Panc1 (cell line): ENCODE results near the gene SLC11A1. TPM values are rescaled to one million over a fixed set of nuclear protein-coding genes. Genes with fewer than 3 reads are reported as not detected.

Experiments used
- ATAC-seq: fragments of 200-7000 bp; cut with Tn5 transposase; 2 replicates; pipeline ENCODE4 v1.9.1; 2020; ENCODE audit warnings: mild to moderate bottlenecking, moderate library complexity
- BruUV-seq: library from RNA; stranded (reverse); fragments of 400-500 nt; replicated peaks from 2 replicates; lab custom pipeline; 2021; lab: Mats Ljungman, UMichigan
- CTCF ChIA-PET: fragments of 300-600 bp; sonication (Branson Sonifier 250); formaldehyde crosslinking; loops from one replicate; lab custom pipeline; 2022; ENCODE audit warnings: antibody characterized with exemption; lab: Charles Lee
- POLR2A ChIA-PET: fragments of 300-600 bp; sonication (Branson Sonifier 250); formaldehyde crosslinking; loops from one replicate; lab custom pipeline; 2022; ENCODE audit warnings: antibody characterized with exemption; lab: Charles Lee
- DNase-seq: peaks from one replicate; pipeline ENCODE4 v3.0.0-alpha.2; 2010; ENCODE audit warnings: low read depth, low spot score
- H3K27ac ChIP-seq: 2 replicates; pipeline ENCODE4 v1.5.1; 2011; ENCODE audit warnings: mild to moderate bottlenecking, low read length, inconsistent platforms
- H3K27me3 ChIP-seq: fragments of 200-500 bp; sonication (Bioruptor generic); 2 replicates; pipeline ENCODE4 v1.6.0; 2014; ENCODE audit warnings: low read length, inconsistent platforms; ENCODE audit not compliant: control insufficient read depth, insufficient read depth
- H3K36me3 ChIP-seq: fragments of 200-500 bp; sonication (Bioruptor generic); 2 replicates; pipeline ENCODE4 v1.5.1; 2014; ENCODE audit warnings: inconsistent platforms, mild to moderate bottlenecking, low read length, moderate library complexity; ENCODE audit not compliant: control insufficient read depth, insufficient read depth
- H3K4me1 ChIP-seq: 2 replicates; pipeline ENCODE4 v1.5.1; 2011; ENCODE audit warnings: inconsistent platforms, mild to moderate bottlenecking, low read length, moderate library complexity; ENCODE audit not compliant: control insufficient read depth, insufficient read depth
- H3K4me3 ChIP-seq, 2 experiments: 2 replicates each; pipeline ENCODE4 v1.5.1; 2011 to 2012; ENCODE audit warnings: low read depth in 2 of 2, low read length in 2 of 2, mild to moderate bottlenecking in 2 of 2, inconsistent platforms in 1 of 2, moderate library complexity in 1 of 2
- H3K9me3 ChIP-seq: fragments of 200-500 bp; sonication (Bioruptor generic); 2 replicates; pipeline ENCODE4 v1.5.1; 2014; ENCODE audit warnings: low read depth, mild to moderate bottlenecking, inconsistent platforms, low read length, moderate library complexity; ENCODE audit not compliant: control insufficient read depth, insufficient read depth
- POLR2AphosphoS5 ChIP-seq: IDR thresholded peaks from 2 replicates; pipeline ENCODE4 v1.6.1; 2012; ENCODE audit warnings: mild to moderate bottlenecking, low read depth, low read length, moderate library complexity
- SIN3A ChIP-seq: IDR thresholded peaks from 2 replicates; pipeline ENCODE4 v1.6.1; 2012; ENCODE audit warnings: low read depth, mild to moderate bottlenecking, low read length, moderate library complexity, borderline replicate concordance; ENCODE audit not compliant: insufficient read depth
- TCF7L2 ChIP-seq: IDR thresholded peaks from 2 replicates; pipeline ENCODE4 v1.6.1; 2011; ENCODE audit warnings: mild to moderate bottlenecking, low read depth, low read length, inconsistent platforms
- in situ Hi-C: cut with HindIII; loops from 2 replicates; pipeline ENCODE4 v1.10.0; 2016; ENCODE audit warnings: low sequenced_read_pairs, low pct_unique_long_range_greater_than_20kb
- intact Hi-C: fragments of 100-400 bp; cut with micrococcal nuclease; formaldehyde crosslinking; loops from one replicate; pipeline ENCODE4 v1.10.0; 2022; ENCODE audit not compliant: unreplicated experiment
- total RNA-seq: library from RNA; stranded (reverse); gene quantifications from one replicate; pipeline ENCODE4 v1.2.1, GENCODE V29; 2021; ENCODE audit not compliant: unreplicated experiment
- TF ChIP-seq, protein P1 (sequence below), 2 experiments: IDR thresholded peaks; 2 replicates each; pipeline ENCODE4 v1.6.1; 2011 to 2012; ENCODE audit warnings: low read depth in 2 of 2, control low read depth in 1 of 2, low read length in 1 of 2, mild to moderate bottlenecking in 1 of 2, moderate library complexity in 1 of 2; ENCODE audit not compliant: insufficient read depth in 1 of 2
- TF ChIP-seq, protein P2 (sequence below): fragments of 450-650 bp; IDR thresholded peaks from 2 replicates; pipeline ENCODE4 v1.5.1; 2017; ENCODE audit warnings: mild to moderate bottlenecking

Gene SLC11A1
- total RNA-seq, 1 experiment from 2014 or later, result 0.31 TPM

- TF ChIP-seq, protein P1, sequence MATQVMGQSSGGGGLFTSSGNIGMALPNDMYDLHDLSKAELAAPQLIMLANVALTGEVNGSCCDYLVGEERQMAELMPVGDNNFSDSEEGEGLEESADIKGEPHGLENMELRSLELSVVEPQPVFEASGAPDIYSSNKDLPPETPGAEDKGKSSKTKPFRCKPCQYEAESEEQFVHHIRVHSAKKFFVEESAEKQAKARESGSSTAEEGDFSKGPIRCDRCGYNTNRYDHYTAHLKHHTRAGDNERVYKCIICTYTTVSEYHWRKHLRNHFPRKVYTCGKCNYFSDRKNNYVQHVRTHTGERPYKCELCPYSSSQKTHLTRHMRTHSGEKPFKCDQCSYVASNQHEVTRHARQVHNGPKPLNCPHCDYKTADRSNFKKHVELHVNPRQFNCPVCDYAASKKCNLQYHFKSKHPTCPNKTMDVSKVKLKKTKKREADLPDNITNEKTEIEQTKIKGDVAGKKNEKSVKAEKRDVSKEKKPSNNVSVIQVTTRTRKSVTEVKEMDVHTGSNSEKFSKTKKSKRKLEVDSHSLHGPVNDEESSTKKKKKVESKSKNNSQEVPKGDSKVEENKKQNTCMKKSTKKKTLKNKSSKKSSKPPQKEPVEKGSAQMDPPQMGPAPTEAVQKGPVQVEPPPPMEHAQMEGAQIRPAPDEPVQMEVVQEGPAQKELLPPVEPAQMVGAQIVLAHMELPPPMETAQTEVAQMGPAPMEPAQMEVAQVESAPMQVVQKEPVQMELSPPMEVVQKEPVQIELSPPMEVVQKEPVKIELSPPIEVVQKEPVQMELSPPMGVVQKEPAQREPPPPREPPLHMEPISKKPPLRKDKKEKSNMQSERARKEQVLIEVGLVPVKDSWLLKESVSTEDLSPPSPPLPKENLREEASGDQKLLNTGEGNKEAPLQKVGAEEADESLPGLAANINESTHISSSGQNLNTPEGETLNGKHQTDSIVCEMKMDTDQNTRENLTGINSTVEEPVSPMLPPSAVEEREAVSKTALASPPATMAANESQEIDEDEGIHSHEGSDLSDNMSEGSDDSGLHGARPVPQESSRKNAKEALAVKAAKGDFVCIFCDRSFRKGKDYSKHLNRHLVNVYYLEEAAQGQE (IDR thresholded peaks at IDR 0.05; ENCODE audit: insufficient read depth in 1 of 2, low read depth in 2 of 2, low read length in 1 of 2), result no peak
- TF ChIP-seq SIN3A, result no peak
- no peak for TF ChIP-seq POLR2AphosphoS5
- TF ChIP-seq, protein P2, sequence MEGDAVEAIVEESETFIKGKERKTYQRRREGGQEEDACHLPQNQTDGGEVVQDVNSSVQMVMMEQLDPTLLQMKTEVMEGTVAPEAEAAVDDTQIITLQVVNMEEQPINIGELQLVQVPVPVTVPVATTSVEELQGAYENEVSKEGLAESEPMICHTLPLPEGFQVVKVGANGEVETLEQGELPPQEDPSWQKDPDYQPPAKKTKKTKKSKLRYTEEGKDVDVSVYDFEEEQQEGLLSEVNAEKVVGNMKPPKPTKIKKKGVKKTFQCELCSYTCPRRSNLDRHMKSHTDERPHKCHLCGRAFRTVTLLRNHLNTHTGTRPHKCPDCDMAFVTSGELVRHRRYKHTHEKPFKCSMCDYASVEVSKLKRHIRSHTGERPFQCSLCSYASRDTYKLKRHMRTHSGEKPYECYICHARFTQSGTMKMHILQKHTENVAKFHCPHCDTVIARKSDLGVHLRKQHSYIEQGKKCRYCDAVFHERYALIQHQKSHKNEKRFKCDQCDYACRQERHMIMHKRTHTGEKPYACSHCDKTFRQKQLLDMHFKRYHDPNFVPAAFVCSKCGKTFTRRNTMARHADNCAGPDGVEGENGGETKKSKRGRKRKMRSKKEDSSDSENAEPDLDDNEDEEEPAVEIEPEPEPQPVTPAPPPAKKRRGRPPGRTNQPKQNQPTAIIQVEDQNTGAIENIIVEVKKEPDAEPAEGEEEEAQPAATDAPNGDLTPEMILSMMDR, result no peak
- no peak for TF ChIP-seq TCF7L2
- Histone ChIP-seq H3K27ac (no peak overlapping the region), H3K4me3 (no peak overlapping the region), H3K36me3 (no peaks in the 10 kb centered on the region), H3K4me1 (no peaks in the 10 kb centered on the region), H3K27me3 (no peaks in the 10 kb centered on the region), H3K9me3 (no peaks in the 10 kb centered on the region)
- no TSS peak for BruUV-seq
- DNase-seq (no peak), ATAC-seq (no peak)
- intact Hi-C loops (no loop called here), in situ Hi-C loops (no loop called here)
- ChIA-PET POLR2A (no interaction called here), CTCF (no interaction called here)
Observed at GRCh38 chr2:218423584-218423983, 41.5 kb downstream of the SLC11A1 start.

DNA sequence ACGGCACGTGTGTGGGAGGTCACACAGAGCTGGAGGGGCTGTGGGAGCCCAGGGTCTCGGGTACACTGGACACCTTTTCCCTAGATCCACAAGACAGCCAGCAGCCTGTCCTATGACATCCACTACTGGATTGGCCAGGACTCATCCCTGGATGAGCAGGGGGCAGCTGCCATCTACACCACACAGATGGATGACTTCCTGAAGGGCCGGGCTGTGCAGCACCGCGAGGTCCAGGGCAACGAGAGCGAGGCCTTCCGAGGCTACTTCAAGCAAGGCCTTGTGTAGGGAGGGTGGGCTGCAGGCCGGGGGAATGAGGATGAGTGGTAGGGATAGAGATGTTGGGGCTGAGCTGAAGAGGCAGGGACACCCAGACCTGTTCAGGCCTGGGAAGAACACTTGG is 43.5 kb downstream of the SLC11A1 start:
- H3K27ac ChIP-seq, result no peak overlapping the region
- H3K9me3 ChIP-seq, result no peaks in the 10 kb centered on the region
- TF ChIP-seq TCF7L2 (no peak), SIN3A (no peak), POLR2AphosphoS5 (no peak)
- TF ChIP-seq, protein P2, result no peak
- TF ChIP-seq, protein P1 (IDR thresholded peaks at IDR 0.05; ENCODE audit: insufficient read depth in 1 of 2, low read depth in 2 of 2, low read length in 1 of 2), result no peak
- in situ Hi-C loops (no loop called here), intact Hi-C loops (no loop called here)
- ATAC-seq (no peak), DNase-seq (no peak)
- CTCF ChIA-PET, result interaction anchor here (0.5 kb wide), 1 partner anchor 68 kb away, joined by 3 read pairs; no protein-coding TSS in a partner anchor
- H3K36me3 ChIP-seq, result no peaks in the 10 kb centered on the region
- H3K4me3 ChIP-seq, result no peak overlapping the region
- no peaks in the 10 kb centered on the region for H3K27me3 ChIP-seq
- POLR2A ChIA-PET, result no interaction called here
- no TSS peak for BruUV-seq
- no peaks in the 10 kb centered on the region for H3K4me1 ChIP-seq
